ENCODE measurements around the gene TIRAP. TPM values are rescaled to one million over a fixed set of nuclear protein-coding genes. Genes with fewer than 3 reads are reported as not detected.

Gene TIRAP
- polyA plus RNA-seq, 1 experiment: 7.2 TPM

DNA sequence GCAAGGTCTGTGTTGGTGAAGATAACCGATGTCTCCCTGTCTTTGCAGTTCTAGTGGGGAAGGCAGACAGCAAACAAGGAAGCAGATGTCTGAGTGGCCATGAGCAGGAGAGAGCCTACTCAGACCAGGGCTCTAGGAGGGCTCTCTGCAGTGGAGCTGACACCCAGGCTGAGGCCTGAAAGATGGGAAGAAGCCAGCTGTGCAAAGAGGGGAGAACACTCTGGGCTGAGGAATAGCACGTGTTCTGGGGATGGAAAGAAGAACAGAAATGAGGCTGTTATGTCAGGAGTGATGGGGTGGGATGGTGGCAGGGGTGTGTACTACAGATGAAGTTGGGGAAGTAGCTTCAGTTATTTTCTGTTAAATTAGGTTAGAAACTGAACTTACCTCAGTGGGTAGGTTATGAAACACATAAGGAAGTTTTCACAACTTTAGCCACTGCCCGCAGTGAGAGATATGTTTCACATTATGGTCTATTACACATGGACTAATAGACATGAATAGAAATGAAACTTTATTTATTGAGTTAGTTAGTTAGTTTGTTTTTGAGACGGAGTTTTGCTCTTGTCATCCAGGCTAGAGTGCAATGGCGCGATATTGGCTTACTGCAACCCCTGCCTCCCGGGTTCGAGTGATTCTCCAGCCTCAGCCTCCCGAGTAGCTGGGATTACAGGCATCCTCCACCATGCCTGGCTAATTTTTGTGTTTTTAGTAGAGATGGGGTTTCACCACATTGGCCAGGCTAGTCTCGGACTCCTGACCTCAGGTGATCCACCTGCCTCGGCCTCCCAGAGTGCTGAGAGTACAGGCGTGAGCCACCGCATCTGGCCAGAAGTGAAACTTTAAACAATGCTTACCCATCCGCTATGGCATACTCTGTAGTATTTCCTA, 28.8 kb downstream of the TIRAP start:
- Histone ChIP-seq H3K4me3 (ENCODE audit: low read depth, low read length) (no peak overlapping the region), H3K27me3 (ENCODE audit: control insufficient read depth, insufficient read depth, low read length) (no peaks in the 10 kb centered on the region), H3K36me3 (ENCODE audit: control insufficient read depth, insufficient read depth, low read length) (peaks cover 1% of the 10 kb centered on the region; the same call in 1 of the 2 replicates)
- ChIA-PET POLR2A (no interaction called here), CTCF (interaction anchor here (0.6 to 5.2 kb wide), 33 partner anchors 7 to 689 kb away, joined by 3 to 71 read pairs (median 6); partner anchors contain the start of genes KIRREL3 and ST3GAL4)
- TF ChIP-seq, protein P1, sequence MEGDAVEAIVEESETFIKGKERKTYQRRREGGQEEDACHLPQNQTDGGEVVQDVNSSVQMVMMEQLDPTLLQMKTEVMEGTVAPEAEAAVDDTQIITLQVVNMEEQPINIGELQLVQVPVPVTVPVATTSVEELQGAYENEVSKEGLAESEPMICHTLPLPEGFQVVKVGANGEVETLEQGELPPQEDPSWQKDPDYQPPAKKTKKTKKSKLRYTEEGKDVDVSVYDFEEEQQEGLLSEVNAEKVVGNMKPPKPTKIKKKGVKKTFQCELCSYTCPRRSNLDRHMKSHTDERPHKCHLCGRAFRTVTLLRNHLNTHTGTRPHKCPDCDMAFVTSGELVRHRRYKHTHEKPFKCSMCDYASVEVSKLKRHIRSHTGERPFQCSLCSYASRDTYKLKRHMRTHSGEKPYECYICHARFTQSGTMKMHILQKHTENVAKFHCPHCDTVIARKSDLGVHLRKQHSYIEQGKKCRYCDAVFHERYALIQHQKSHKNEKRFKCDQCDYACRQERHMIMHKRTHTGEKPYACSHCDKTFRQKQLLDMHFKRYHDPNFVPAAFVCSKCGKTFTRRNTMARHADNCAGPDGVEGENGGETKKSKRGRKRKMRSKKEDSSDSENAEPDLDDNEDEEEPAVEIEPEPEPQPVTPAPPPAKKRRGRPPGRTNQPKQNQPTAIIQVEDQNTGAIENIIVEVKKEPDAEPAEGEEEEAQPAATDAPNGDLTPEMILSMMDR (IDR thresholded peaks at IDR 0.05; ENCODE audit: insufficient read depth, low read depth, low read length): no peak
- no peak for DNase-seq (ENCODE audit: low read depth)

DNA sequence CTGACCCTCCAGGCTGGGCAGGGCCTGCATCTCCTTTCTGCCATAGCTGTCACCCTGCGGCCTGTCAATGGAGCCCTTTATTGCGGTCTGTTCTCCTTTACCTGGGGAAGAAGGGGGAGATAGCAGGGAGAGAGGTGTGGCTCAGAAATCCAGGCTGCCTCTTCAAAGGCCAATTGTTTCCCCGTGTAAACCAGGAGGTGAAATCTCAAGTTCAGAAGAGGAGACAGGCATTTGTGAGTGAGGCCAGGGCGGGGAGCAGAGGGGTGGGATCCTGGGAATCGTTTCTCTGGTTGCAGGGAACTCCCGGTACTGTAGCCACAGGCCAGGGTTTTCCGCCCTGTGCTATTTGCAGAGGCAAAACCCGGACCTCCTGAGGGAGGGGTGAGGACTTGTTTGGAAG, 30.1 kb downstream of the TIRAP start:
- peaks cover 1% of the 10 kb centered on the region; the same call in 1 of the 2 replicates for H3K36me3 ChIP-seq (ENCODE audit: control insufficient read depth, insufficient read depth, low read length)
- H3K27me3 ChIP-seq (ENCODE audit: control insufficient read depth, insufficient read depth, low read length): no peaks in the 10 kb centered on the region
- no peak overlapping the region for H3K4me3 ChIP-seq (ENCODE audit: low read depth, low read length)
- ChIA-PET POLR2A (no interaction called here), CTCF (interaction anchor here (1.0 to 4.1 kb wide), 5 partner anchors 43 to 171 kb away, joined by 4 to 71 read pairs (median 41); partner anchors contain the start of gene ST3GAL4)
- TF ChIP-seq, protein P1 (IDR thresholded peaks at IDR 0.05; ENCODE audit: insufficient read depth, low read depth, low read length): no peak
- DNase-seq (ENCODE audit: low read depth): no peak

DNA sequence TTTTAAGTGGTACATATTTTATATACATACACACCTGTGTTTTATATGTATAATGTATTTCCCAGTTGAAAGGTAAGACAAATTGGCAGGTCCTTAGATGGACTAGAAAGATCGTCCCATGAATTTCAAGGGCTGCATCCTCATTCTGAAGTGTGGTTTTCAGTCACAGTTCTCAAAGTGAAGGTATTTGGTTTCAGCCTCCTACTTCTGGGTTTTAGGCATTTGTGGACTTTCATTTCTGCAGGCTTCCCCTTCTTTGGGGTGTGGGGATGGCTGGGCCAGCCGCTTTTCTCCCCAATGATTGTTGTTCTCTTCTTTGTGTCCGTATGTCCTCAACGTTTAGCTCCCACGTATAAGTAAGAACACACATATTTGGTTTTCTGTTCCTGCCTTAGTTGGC, 30.9 kb downstream of the TIRAP start:
- DNase-seq (ENCODE audit: low read depth): no peak
- POLR2A ChIA-PET: no interaction called here
- Histone ChIP-seq H3K36me3 (ENCODE audit: control insufficient read depth, insufficient read depth, low read length) (peaks cover 1% of the 10 kb centered on the region; the same call in 1 of the 2 replicates), H3K4me3 (ENCODE audit: low read depth, low read length) (no peak overlapping the region), H3K27me3 (ENCODE audit: control insufficient read depth, insufficient read depth, low read length) (no peaks in the 10 kb centered on the region)
- CTCF ChIA-PET: interaction anchor here (2.9 kb wide), 1 partner anchor 167 kb away, joined by 11 read pairs; no protein-coding TSS in a partner anchor
- TF ChIP-seq, protein P1 (IDR thresholded peaks at IDR 0.05; ENCODE audit: insufficient read depth, low read depth, low read length): no peak

DNA sequence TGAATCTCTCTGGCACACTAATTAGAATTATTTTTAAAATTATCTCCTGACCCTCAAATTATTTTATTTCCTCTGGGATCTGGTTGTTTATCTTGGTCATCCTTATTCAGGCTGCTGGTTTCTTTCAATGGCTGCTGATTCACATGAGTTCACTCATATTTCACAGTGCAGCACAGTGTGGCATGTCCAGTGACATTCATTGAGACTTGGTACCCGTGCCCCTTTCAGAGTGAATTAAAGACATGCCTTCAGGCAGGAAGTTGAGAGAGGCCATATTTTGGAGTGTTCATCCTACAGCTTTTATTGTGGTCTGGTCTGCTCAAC, 34.5 kb downstream of the TIRAP start:
- H3K27me3 ChIP-seq (ENCODE audit: control insufficient read depth, insufficient read depth, low read length): no peaks in the 10 kb centered on the region
- no peak overlapping the region for H3K4me3 ChIP-seq (ENCODE audit: low read depth, low read length)
- CTCF ChIA-PET: interaction anchor here (1.0 to 1.8 kb wide), 3 partner anchors 9 to 163 kb away, joined by 4 to 7 read pairs (median 5); no protein-coding TSS in a partner anchor
- DNase-seq (ENCODE audit: low read depth): no peak
- POLR2A ChIA-PET: no interaction called here
- TF ChIP-seq, protein P1 (IDR thresholded peaks at IDR 0.05; ENCODE audit: insufficient read depth, low read depth, low read length): no peak
- no peaks in the 10 kb centered on the region for H3K36me3 ChIP-seq (ENCODE audit: control insufficient read depth, insufficient read depth, low read length)
